GM21367 (cell line): ENCODE measurements around the gene ARGLU1.
"Not testable (repeated sequence)": the region's sequence is repeated elsewhere in the genome, so short reads cannot be mapped to it uniquely, and the experiment has no call there.

Experiments used
- ATAC-seq: cut with Tn5 transposase; IDR thresholded peaks from one replicate; pipeline ENCODE4 v1.9.1; 2021; ENCODE audit not compliant: unreplicated experiment

The ARGLU1 gene

GRCh38 chr13:106567474-106568298, at the start of gene ARGLU1:
ARGLU1 (minus strand) TSS chr13:106568137; CDS start chr13:106567919, 218 bp downstream.
- peak; percentile 55 for ATAC-seq

- ATAC-seq, result no peak
Observed at GRCh38 chr13:106617561-106617960, 49.6 kb upstream of the ARGLU1 start.

GRCh38 chr13:106616729-106617128, 48.8 kb upstream of the ARGLU1 start:
- no peak for ATAC-seq

- no peak for ATAC-seq
Observed at GRCh38 chr13:106614874-106615273, 46.9 kb upstream of the ARGLU1 start.

- ATAC-seq, result no peak
Observed at GRCh38 chr13:106612688-106613087, 44.8 kb upstream of the ARGLU1 start.

- ATAC-seq, result no peak
Observed at GRCh38 chr13:106610486-106610885, 42.5 kb upstream of the ARGLU1 start.

GRCh38 chr13:106609116-106609515, 41.2 kb upstream of the ARGLU1 start:
- ATAC-seq, result no peak

GRCh38 chr13:106603546-106603945, 35.6 kb upstream of the ARGLU1 start:
- no peak for ATAC-seq

- no peak for ATAC-seq
Observed at GRCh38 chr13:106602178-106602577, 34.2 kb upstream of the ARGLU1 start.

GRCh38 chr13:106601489-106601888, 33.6 kb upstream of the ARGLU1 start:
- ATAC-seq, result no peak

GRCh38 chr13:106600798-106601135, 32.8 kb upstream of the ARGLU1 start:
- ATAC-seq, result not testable (repeated sequence)

- no peak for ATAC-seq
Observed at GRCh38 chr13:106599875-106600797, 32.2 kb upstream of the ARGLU1 start.

GRCh38 chr13:106597749-106598395, 29.9 kb upstream of the ARGLU1 start:
- no peak for ATAC-seq

GRCh38 chr13:106597186-106597585, 29.2 kb upstream of the ARGLU1 start:
- no peak for ATAC-seq

- ATAC-seq, result no peak
Observed at GRCh38 chr13:106596275-106596937, 28.5 kb upstream of the ARGLU1 start.

- no peak for ATAC-seq
Observed at GRCh38 chr13:106595625-106596024, 27.7 kb upstream of the ARGLU1 start.

GRCh38 chr13:106594980-106595379, 27.0 kb upstream of the ARGLU1 start:
- ATAC-seq, result no peak

- ATAC-seq, result no peak
Observed at GRCh38 chr13:106593132-106593531, 25.2 kb upstream of the ARGLU1 start.

GRCh38 chr13:106591299-106591698, 23.4 kb upstream of the ARGLU1 start:
- no peak for ATAC-seq

- ATAC-seq, result no peak
Observed at GRCh38 chr13:106589716-106590115, 21.8 kb upstream of the ARGLU1 start.

GRCh38 chr13:106588367-106588766, 20.4 kb upstream of the ARGLU1 start:
- ATAC-seq, result no peak
